Naive thymus-derived CD4-positive, alpha-beta T cell (primary cell): ENCODE data around the gene TMEM178B. TPM values are rescaled to one million over a fixed set of nuclear protein-coding genes. Genes with fewer than 3 reads are reported as not detected.

Experiments used
- ATAC-seq: fragments of 150-1000 bp; cut with Tn5 transposase; 2 replicates; pipeline ENCODE4 v1.10.0; 2021; ENCODE audit warnings: mild to moderate bottlenecking, moderate library complexity
- CTCF ChIA-PET: fragments of 350-600 bp; sonication (Branson Sonifier 250); formaldehyde crosslinking; loops from one replicate; lab custom pipeline; 2021; ENCODE audit warnings: antibody characterized with exemption; lab: Charles Lee
- POLR2A ChIA-PET: fragments of 350-600 bp; sonication (Branson Sonifier 250); formaldehyde crosslinking; loops from one replicate; lab custom pipeline; 2021; ENCODE audit warnings: antibody characterized with exemption, inconsistent platforms; lab: Charles Lee
- DNase-seq, 9 donors: peaks; one replicate each; pipeline versions ENCODE4 v3.0.0 to v3.0.0-alpha.2; 2020 to 2022; ENCODE audit warnings: mixed read lengths in 1 of 9
- H3K27ac ChIP-seq: one replicate; pipeline ENCODE4 v1.7.0; 2013; ENCODE audit warnings: mild to moderate bottlenecking, low read depth, low read length, moderate library complexity
- H3K27me3 ChIP-seq, 2 donors: one replicate each; pipeline ENCODE4 v1.7.0; 2013; ENCODE audit warnings: low read length in 2 of 2, mild to moderate bottlenecking in 2 of 2, moderate library complexity in 2 of 2; ENCODE audit not compliant: control insufficient read depth in 2 of 2, insufficient read depth in 2 of 2
- H3K36me3 ChIP-seq, 3 experiments: 1 replicate in 2 of 3; 2 replicates in 1 of 3; pipeline ENCODE4 v1.7.0; 2013; ENCODE audit warnings: low read length in 3 of 3, mild to moderate bottlenecking in 3 of 3, moderate library complexity in 1 of 3; ENCODE audit not compliant: insufficient read depth in 3 of 3, control insufficient read depth in 2 of 3
- H3K4me1 ChIP-seq, 2 donors: one replicate each; pipeline ENCODE4 v1.7.0; 2013; ENCODE audit warnings: low read length in 2 of 2, mild to moderate bottlenecking in 2 of 2, moderate library complexity in 1 of 2; ENCODE audit not compliant: control insufficient read depth in 2 of 2, insufficient read depth in 2 of 2
- H3K4me3 ChIP-seq: 2 replicates; pipeline ENCODE4 v1.7.0; 2013; ENCODE audit warnings: mild to moderate bottlenecking, low read length
- H3K9me3 ChIP-seq, 3 experiments: 1 replicate in 2 of 3; 2 replicates in 1 of 3; pipeline ENCODE4 v1.7.0; 2013; ENCODE audit warnings: low read length in 3 of 3; ENCODE audit not compliant: control insufficient read depth in 2 of 3
- H3K27ac Mint-ChIP-seq, 9 donors: one replicate each; pipeline ENCODE4 v1.8.0; 2020 to 2022; ENCODE audit warnings: mixed read lengths in 9 of 9, mild to moderate bottlenecking in 8 of 9, moderate library complexity in 5 of 9, inconsistent platforms in 2 of 9
- H3K27me3 Mint-ChIP-seq, 5 donors: one replicate each; pipeline ENCODE4 v1.8.0; 2021 to 2022; ENCODE audit warnings: mixed read lengths in 5 of 5, mild to moderate bottlenecking in 1 of 5
- H3K36me3 Mint-ChIP-seq, 5 donors: one replicate each; pipeline ENCODE4 v1.8.0; 2020 to 2022; ENCODE audit warnings: mixed read lengths in 5 of 5, mild to moderate bottlenecking in 3 of 5, inconsistent platforms in 1 of 5
- H3K4me1 Mint-ChIP-seq, 7 donors: one replicate each; pipeline ENCODE4 v1.8.0; 2020 to 2022; ENCODE audit warnings: mixed read lengths in 7 of 7, mild to moderate bottlenecking in 3 of 7, inconsistent platforms in 1 of 7
- H3K4me3 Mint-ChIP-seq, 10 donors: one replicate each; pipeline ENCODE4 v1.8.0; 2020 to 2022; ENCODE audit warnings: mild to moderate bottlenecking in 10 of 10, mixed read lengths in 10 of 10, moderate library complexity in 6 of 10, inconsistent platforms in 2 of 10
- H3K9me3 Mint-ChIP-seq, 11 donors: one replicate each; pipeline ENCODE4 v1.8.0; 2020 to 2022; ENCODE audit warnings: mixed read lengths in 11 of 11, mild to moderate bottlenecking in 4 of 11, inconsistent platforms in 1 of 11, moderate library complexity in 1 of 11
- intact Hi-C, 2 donors: fragments of 100-400 bp; cut with micrococcal nuclease; formaldehyde crosslinking; loops; one replicate each; pipeline ENCODE4 v1.15.1; 2023
- polyA plus RNA-seq, 2 donors: library from polyadenylated mRNA; unstranded; fragments of 300-500 nt; fragmentation: Illumina TruSeq; gene quantifications; one replicate each; pipeline ENCODE4 v1.2.3, GENCODE V29; 2021
- total RNA-seq, 6 experiments: library from RNA in 5 of 6; stranded (reverse) in 5 of 6; gene quantifications; 1 replicate in 5 of 6; 2 replicates in 1 of 6; pipeline ENCODE4 v1.2.3 and lab custom pipeline; 2021 to 2026

The TMEM178B gene
- total and polyA plus RNA-seq, 7 experiments from 2014 or later: 0.05 to 3.0 (median 0.10) TPM; not detected in 4

DNA sequence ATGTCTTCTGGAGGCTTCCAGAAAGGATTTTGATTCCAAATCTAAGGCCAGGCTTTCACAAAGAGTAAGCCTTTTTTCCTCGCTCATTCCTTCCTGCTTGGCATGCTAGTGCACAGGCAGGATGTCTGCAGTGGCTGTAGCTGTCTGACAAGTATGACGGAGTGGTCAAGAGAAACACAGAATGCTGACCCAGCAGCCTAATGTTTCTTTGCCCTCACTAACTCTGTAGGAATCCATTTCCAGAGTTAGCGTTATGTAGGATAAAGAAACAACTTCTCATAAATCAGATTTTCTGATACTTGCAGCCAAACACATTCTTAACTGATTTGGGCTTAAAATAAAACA lies 286.5 kb downstream of the TMEM178B start:
- peaks cover under 1 to 13% (median 6%) of the 10 kb centered on the region in 5 donors for H3K27me3 Mint-ChIP-seq
- no peak overlapping the region for H3K4me3 ChIP-seq
- no peaks in the 10 kb centered on the region for H3K27me3 ChIP-seq
- no peak for ATAC-seq
- H3K36me3 Mint-ChIP-seq: no peaks in the 10 kb centered on the region
- H3K27ac Mint-ChIP-seq: no peak overlapping the region
- H3K9me3 ChIP-seq: no peaks in the 10 kb centered on the region
- CTCF ChIA-PET: no interaction called here
- H3K4me1 ChIP-seq: no peaks in the 10 kb centered on the region
- intact Hi-C loops: no loop called here
- H3K27ac ChIP-seq: no peak overlapping the region
- no peaks in the 10 kb centered on the region for H3K4me1 Mint-ChIP-seq
- no peak for DNase-seq
- H3K36me3 ChIP-seq: no peaks in the 10 kb centered on the region
- POLR2A ChIA-PET: no interaction called here
- H3K9me3 Mint-ChIP-seq: peaks cover 0 to 4% (median 0%) of the 10 kb centered on the region in 11 donors
- H3K4me3 Mint-ChIP-seq: no peak overlapping the region

DNA sequence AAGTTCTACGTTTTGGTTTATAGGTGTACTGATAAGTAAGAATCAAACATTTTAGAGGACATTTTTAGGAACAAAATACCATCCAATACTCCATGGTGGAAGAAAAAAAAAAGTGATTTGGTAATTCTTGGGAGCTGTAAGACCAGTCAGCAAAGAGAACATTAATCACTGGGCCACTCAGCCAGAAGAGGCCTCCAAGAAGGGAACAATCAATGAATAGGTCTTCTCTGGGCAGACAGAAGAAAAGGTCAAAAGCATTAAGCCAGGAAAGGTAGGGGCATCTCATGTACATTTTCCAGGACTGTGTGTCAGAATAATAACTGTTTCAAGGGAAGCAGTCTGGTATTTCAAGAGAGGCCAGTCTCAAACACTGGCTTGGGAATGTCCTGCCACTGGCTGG lies 286.9 kb downstream of the TMEM178B start:
- Histone ChIP-seq H3K27me3 (no peaks in the 10 kb centered on the region), H3K9me3 (no peaks in the 10 kb centered on the region), H3K4me3 (no peak overlapping the region), H3K36me3 (no peaks in the 10 kb centered on the region), H3K27ac (no peak overlapping the region), H3K4me1 (no peaks in the 10 kb centered on the region)
- ATAC-seq (no peak), DNase-seq (no peak)
- intact Hi-C loops: no loop called here
- H3K4me3 Mint-ChIP-seq: no peak overlapping the region
- no peak overlapping the region for H3K27ac Mint-ChIP-seq
- H3K27me3 Mint-ChIP-seq: peaks cover 4 to 12% (median 6%) of the 10 kb centered on the region in 5 donors
- no peaks in the 10 kb centered on the region for H3K36me3 Mint-ChIP-seq
- peaks cover 0 to 4% (median 0%) of the 10 kb centered on the region in 11 donors for H3K9me3 Mint-ChIP-seq
- H3K4me1 Mint-ChIP-seq: no peaks in the 10 kb centered on the region
- ChIA-PET POLR2A (no interaction called here), CTCF (no interaction called here)

DNA sequence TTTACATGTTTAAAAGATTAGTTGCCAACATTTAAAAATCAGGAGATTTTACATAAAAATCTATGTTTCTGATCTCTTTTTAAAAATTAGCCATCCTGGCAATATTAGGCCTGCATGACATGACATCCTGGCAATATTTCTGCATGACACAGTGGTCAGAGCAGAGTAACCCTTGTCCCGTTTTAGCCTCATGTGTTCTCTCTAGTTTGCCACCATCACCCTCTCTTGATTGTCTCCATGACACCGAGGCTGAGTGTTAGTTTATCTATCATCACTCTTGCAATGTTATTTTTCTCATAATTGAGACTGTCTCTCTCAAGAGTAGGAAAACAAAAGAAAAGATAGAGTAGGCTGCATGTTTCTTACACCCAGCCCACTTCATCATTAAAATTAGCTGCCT lies 287.6 kb downstream of the TMEM178B start:
- CTCF ChIA-PET: no interaction called here

GRCh38 chr7:141361960-141362359 lies 288.1 kb downstream of the TMEM178B start:
- CTCF ChIA-PET: no interaction called here
- Histone ChIP-seq H3K9me3 (no peaks in the 10 kb centered on the region), H3K27me3 (no peaks in the 10 kb centered on the region), H3K36me3 (no peaks in the 10 kb centered on the region), H3K4me3 (no peak overlapping the region), H3K4me1 (no peaks in the 10 kb centered on the region), H3K27ac (no peak overlapping the region)
- POLR2A ChIA-PET: no interaction called here
- peaks cover 2 to 12% (median 6%) of the 10 kb centered on the region in 5 donors for H3K27me3 Mint-ChIP-seq
- H3K36me3 Mint-ChIP-seq: no peaks in the 10 kb centered on the region
- intact Hi-C loops: no loop called here
- H3K9me3 Mint-ChIP-seq: peaks cover 0 to 4% (median 0%) of the 10 kb centered on the region in 11 donors
- DNase-seq (no peak), ATAC-seq (no peak)
- H3K27ac Mint-ChIP-seq: no peak overlapping the region
- no peak overlapping the region for H3K4me3 Mint-ChIP-seq
- H3K4me1 Mint-ChIP-seq: no peaks in the 10 kb centered on the region

More for the DNA sequence above, 287.6 kb downstream of the TMEM178B start:
- Histone ChIP-seq H3K4me1 (no peaks in the 10 kb centered on the region), H3K4me3 (no peak overlapping the region), H3K36me3 (no peaks in the 10 kb centered on the region), H3K9me3 (no peaks in the 10 kb centered on the region), H3K27me3 (no peaks in the 10 kb centered on the region), H3K27ac (no peak overlapping the region)
- Mint-ChIP-seq H3K27me3 (peaks cover 2 to 12% (median 6%) of the 10 kb centered on the region in 5 donors), H3K4me1 (no peaks in the 10 kb centered on the region), H3K9me3 (peaks cover 0 to 4% (median 0%) of the 10 kb centered on the region in 11 donors), H3K27ac (no peak overlapping the region), H3K36me3 (no peaks in the 10 kb centered on the region), H3K4me3 (no peak overlapping the region)
- intact Hi-C loops: no loop called here
- POLR2A ChIA-PET: no interaction called here
- ATAC-seq (no peak), DNase-seq (no peak)

DNA sequence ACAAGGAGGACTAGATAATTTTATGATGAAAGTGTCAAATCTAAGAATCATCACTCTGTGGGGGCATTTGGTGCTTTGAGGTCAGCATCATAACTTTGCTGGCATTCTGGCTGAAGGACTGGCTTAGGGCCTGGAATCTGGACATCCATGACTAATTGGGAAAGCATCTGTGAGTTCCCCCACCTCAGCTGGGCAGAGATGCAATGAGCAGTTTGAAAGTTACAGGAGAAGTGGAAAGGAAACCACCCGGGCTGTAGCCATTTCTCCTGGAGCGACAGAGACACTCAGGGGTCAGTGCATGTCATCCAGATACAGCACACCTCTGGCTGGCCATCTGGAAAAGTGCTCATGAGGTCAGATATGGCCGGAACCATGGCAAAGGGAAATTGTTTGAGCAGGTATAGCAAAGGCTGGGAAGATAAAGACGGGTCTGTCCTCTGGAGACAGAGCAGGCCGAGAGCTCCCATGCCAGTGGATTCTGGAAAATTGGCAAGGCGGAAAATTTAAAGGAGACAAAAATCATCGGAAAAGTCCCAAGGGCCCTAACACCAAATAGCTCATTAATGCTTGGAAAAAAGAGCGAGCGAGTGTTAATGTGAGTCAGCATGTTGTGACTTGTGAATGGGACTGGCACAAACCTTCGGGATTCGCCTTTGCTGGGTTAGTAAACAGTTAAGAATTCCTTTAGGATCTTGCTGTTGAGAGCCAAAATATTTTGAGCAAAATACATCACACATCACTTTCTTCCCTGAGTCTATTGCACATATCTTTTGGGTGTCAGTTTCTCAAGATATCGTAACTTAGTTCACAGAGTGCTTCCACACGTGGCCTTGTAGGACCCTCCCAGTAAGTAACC lies 288.9 kb downstream of the TMEM178B start:
- DNase-seq: no peak
- no peak overlapping the region for H3K27ac Mint-ChIP-seq
- intact Hi-C loops: no loop called here
- ChIA-PET CTCF (no interaction called here), POLR2A (no interaction called here)
- Histone ChIP-seq H3K27me3 (no peaks in the 10 kb centered on the region), H3K4me1 (no peaks in the 10 kb centered on the region), H3K27ac (no peak overlapping the region), H3K4me3 (no peak overlapping the region), H3K36me3 (no peaks in the 10 kb centered on the region), H3K9me3 (no peaks in the 10 kb centered on the region)
- peaks cover 0 to 8% (median 5%) of the 10 kb centered on the region in 5 donors for H3K27me3 Mint-ChIP-seq
- H3K36me3 Mint-ChIP-seq: no peaks in the 10 kb centered on the region
- ATAC-seq: no peak
- H3K9me3 Mint-ChIP-seq: peaks cover 0 to 4% (median 0%) of the 10 kb centered on the region in 11 donors
- H3K4me3 Mint-ChIP-seq: no peak overlapping the region
- H3K4me1 Mint-ChIP-seq: no peaks in the 10 kb centered on the region

- no peak overlapping the region for H3K27ac ChIP-seq
- H3K27me3 ChIP-seq: no peaks in the 10 kb centered on the region
- intact Hi-C loops: no loop called here
- Mint-ChIP-seq H3K36me3 (no peaks in the 10 kb centered on the region), H3K27me3 (peaks cover 0 to 7% (median under 1%) of the 10 kb centered on the region in 5 donors), H3K27ac (no peak overlapping the region), H3K9me3 (peaks cover 0 to 4% (median 0%) of the 10 kb centered on the region in 11 donors), H3K4me3 (no peak overlapping the region), H3K4me1 (no peaks in the 10 kb centered on the region)
- no peak for ATAC-seq
- no peak for DNase-seq
- H3K4me3 ChIP-seq: no peak overlapping the region
- no peaks in the 10 kb centered on the region for H3K4me1 ChIP-seq
- H3K9me3 ChIP-seq: no peaks in the 10 kb centered on the region
- POLR2A ChIA-PET: no interaction called here
- CTCF ChIA-PET: no interaction called here
- no peaks in the 10 kb centered on the region for H3K36me3 ChIP-seq
Observed at GRCh38 chr7:141363748-141364147, 289.9 kb downstream of the TMEM178B start.
